Measurements from ENCODE around the gene CPSF4L.

CPSF4L gene

GRCh38 chr17:73199751-73200317 lies 61.8 kb downstream of the CPSF4L start:
- TF ChIP-seq CTCF (IDR thresholded peaks at IDR 0.05; ENCODE audit: control insufficient read depth, insufficient read depth, low read depth, low read length, missing control alignments): no peak
- DNase-seq (ENCODE audit: low read depth): no peak
- H3K4me3 ChIP-seq (ENCODE audit: control insufficient read depth, low read depth, low read length): no peak overlapping the region

GRCh38 chr17:73198930-73199260 lies 62.8 kb downstream of the CPSF4L start:
- no peak for DNase-seq (ENCODE audit: low read depth)
- no peak overlapping the region for H3K4me3 ChIP-seq (ENCODE audit: control insufficient read depth, low read depth, low read length)
- no peak for TF ChIP-seq CTCF (IDR thresholded peaks at IDR 0.05; ENCODE audit: control insufficient read depth, insufficient read depth, low read depth, low read length, missing control alignments)
